ENCODE results near the gene CHD6. TPM values are rescaled to one million over a fixed set of nuclear protein-coding genes. Genes with fewer than 3 reads are reported as not detected.

Gene CHD6
- polyA plus RNA-seq, 3 donors from 2014 or later, result 35.1 to 57.9 (median 42.0) TPM

GRCh38 chr20:41422953-41423352 is 195.2 kb downstream of the CHD6 start:
- Mint-ChIP-seq H3K36me3 (peaks cover 32 to 72% (median 49%) of the 10 kb centered on the region in 3 donors), H3K27me3 (ENCODE audit: low read depth in 3 of 3) (peaks cover 0 to 2% (median 0%) of the 10 kb centered on the region in 3 donors), H3K9me3 (no peaks in the 10 kb centered on the region), H3K27ac (no peak overlapping the region), H3K4me3 (no peak overlapping the region), H3K4me1 (peaks cover 0 to under 1% of the 10 kb centered on the region in 2 donors)
- no peak for DNase-seq

- Mint-ChIP-seq H3K4me3 (no peak overlapping the region), H3K9me3 (no peaks in the 10 kb centered on the region), H3K27me3 (ENCODE audit: low read depth in 3 of 3) (peaks cover 0 to 2% (median 0%) of the 10 kb centered on the region in 3 donors), H3K4me1 (peaks cover 0 to 8% of the 10 kb centered on the region in 2 donors), H3K36me3 (peaks cover 46 to 79% (median 60%) of the 10 kb centered on the region in 3 donors), H3K27ac (no peak overlapping the region)
- DNase-seq, result no peak
Observed at GRCh38 chr20:41418739-41419293, 199.4 kb downstream of the CHD6 start.

- peaks cover 45 to 77% (median 66%) of the 10 kb centered on the region in 3 donors for H3K36me3 Mint-ChIP-seq
- no peaks in the 10 kb centered on the region for H3K9me3 Mint-ChIP-seq
- peaks cover 0 to 8% of the 10 kb centered on the region in 2 donors for H3K4me1 Mint-ChIP-seq
- H3K27me3 Mint-ChIP-seq (ENCODE audit: low read depth in 3 of 3), result peaks cover 0 to 2% (median 0%) of the 10 kb centered on the region in 3 donors
- H3K4me3 Mint-ChIP-seq, result no peak overlapping the region
- peak overlapping the region in 3 of 6 donors; percentile 1 to 56 (median 1) for H3K27ac Mint-ChIP-seq
- no peak for DNase-seq
Observed at GRCh38 chr20:41418031-41418430, 200.1 kb downstream of the CHD6 start.

- Mint-ChIP-seq H3K9me3 (no peaks in the 10 kb centered on the region), H3K27ac (no peak overlapping the region), H3K27me3 (ENCODE audit: low read depth in 3 of 3) (peaks cover 0 to 8% (median 2%) of the 10 kb centered on the region in 3 donors), H3K4me1 (peaks cover 0 to 8% of the 10 kb centered on the region in 2 donors), H3K4me3 (no peak overlapping the region), H3K36me3 (peaks cover 47 to 73% (median 60%) of the 10 kb centered on the region in 3 donors)
- DNase-seq, result no peak
Observed at GRCh38 chr20:41415191-41415590, 203.0 kb downstream of the CHD6 start.

DNA sequence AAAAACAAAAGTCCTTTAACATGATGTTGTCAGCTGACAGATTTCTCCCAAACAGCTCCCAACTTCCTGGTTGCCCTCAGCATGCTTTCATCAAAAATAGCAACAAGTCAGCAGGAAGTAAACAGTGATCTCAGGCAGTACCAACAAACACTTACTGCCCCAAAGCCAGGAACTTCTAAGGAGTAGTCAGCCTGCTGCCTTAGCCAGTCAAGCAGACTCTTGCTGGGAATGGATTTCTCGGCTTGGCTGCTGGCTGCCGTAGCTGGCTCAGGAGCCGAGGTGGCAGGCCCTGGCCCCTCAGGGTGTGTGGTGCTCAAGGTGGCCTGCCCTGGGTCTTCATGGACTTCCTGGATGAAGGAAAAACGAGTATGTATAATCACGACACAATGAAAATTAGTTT is 205.0 kb downstream of the CHD6 start:
- Mint-ChIP-seq H3K27ac (peak overlapping the region in 1 of 6 donors; percentile 31), H3K36me3 (peaks cover 42 to 71% (median 50%) of the 10 kb centered on the region in 3 donors), H3K4me3 (no peak overlapping the region), H3K4me1 (peaks cover 15 to 23% of the 10 kb centered on the region in 2 donors), H3K27me3 (ENCODE audit: low read depth in 3 of 3) (peaks cover 0 to 8% (median 2%) of the 10 kb centered on the region in 3 donors), H3K9me3 (no peaks in the 10 kb centered on the region)
- DNase-seq, result no peak

- H3K27me3 Mint-ChIP-seq (ENCODE audit: low read depth in 3 of 3), result peaks cover 0 to 8% (median 2%) of the 10 kb centered on the region in 3 donors
- H3K4me3 Mint-ChIP-seq, result no peak overlapping the region
- H3K4me1 Mint-ChIP-seq, result peaks cover 20 to 25% of the 10 kb centered on the region in 2 donors
- DNase-seq, result no peak
- H3K9me3 Mint-ChIP-seq, result no peaks in the 10 kb centered on the region
- H3K27ac Mint-ChIP-seq, result no peak overlapping the region
- peaks cover 40 to 64% (median 44%) of the 10 kb centered on the region in 3 donors for H3K36me3 Mint-ChIP-seq
Observed at GRCh38 chr20:41412324-41413120, 205.7 kb downstream of the CHD6 start.

GRCh38 chr20:41411391-41411847 is 206.8 kb downstream of the CHD6 start:
- Mint-ChIP-seq H3K36me3 (peaks cover 36 to 60% (median 37%) of the 10 kb centered on the region in 3 donors), H3K27me3 (ENCODE audit: low read depth in 3 of 3) (peaks cover 0 to 8% (median 2%) of the 10 kb centered on the region in 3 donors), H3K27ac (peak overlapping the region in 1 of 6 donors; percentile 31), H3K4me1 (peaks cover 30 to 33% of the 10 kb centered on the region in 2 donors), H3K4me3 (no peak overlapping the region), H3K9me3 (no peaks in the 10 kb centered on the region)
- DNase-seq, result no peak

DNA sequence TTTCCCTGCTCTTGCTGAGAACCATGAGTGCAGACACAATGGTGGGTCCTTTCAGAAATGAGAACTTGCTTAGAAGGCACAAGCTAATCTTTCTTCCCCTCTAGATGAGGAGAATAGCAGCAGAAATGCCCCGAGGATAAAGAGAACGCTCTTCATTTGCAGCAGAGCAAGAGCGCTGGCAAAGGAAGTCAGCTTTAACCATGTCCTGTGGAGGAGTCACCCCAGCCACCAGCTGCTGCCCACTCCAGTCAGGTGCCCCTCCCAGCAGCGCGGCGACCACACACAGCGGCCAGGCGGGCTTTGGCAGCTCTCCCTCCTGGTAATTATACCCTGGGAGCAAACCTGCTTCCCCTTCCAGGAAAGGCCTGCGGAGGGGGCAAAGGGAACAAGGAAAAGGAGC is 209.2 kb downstream of the CHD6 start:
- H3K27ac Mint-ChIP-seq, result peak overlapping the region; percentile 78 to 91 (median 87)
- H3K27me3 Mint-ChIP-seq (ENCODE audit: low read depth in 3 of 3), result peaks cover 2 to 13% (median 2%) of the 10 kb centered on the region in 3 donors
- peak overlapping the region; percentile 68 to 76 (median 73) for H3K4me3 Mint-ChIP-seq
- H3K36me3 Mint-ChIP-seq, result peaks cover 25 to 52% (median 26%) of the 10 kb centered on the region in 3 donors
- no peaks in the 10 kb centered on the region for H3K9me3 Mint-ChIP-seq
- peaks cover 30 to 33% of the 10 kb centered on the region in 2 donors for H3K4me1 Mint-ChIP-seq
- DNase-seq, result peak in 1 of 3 donors; percentile 4

- H3K4me3 Mint-ChIP-seq, result peak overlapping the region; percentile 69 to 84 (median 75)
- H3K27me3 Mint-ChIP-seq (ENCODE audit: low read depth in 3 of 3), result peaks cover 2 to 13% (median 2%) of the 10 kb centered on the region in 3 donors
- DNase-seq, result peak; percentile 44 to 53 (median 45)
- peaks cover 19 to 49% (median 21%) of the 10 kb centered on the region in 3 donors for H3K36me3 Mint-ChIP-seq
- H3K9me3 Mint-ChIP-seq, result no peaks in the 10 kb centered on the region
- H3K4me1 Mint-ChIP-seq, result peaks cover 30 to 33% of the 10 kb centered on the region in 2 donors
- H3K27ac Mint-ChIP-seq, result peak overlapping the region; percentile 78 to 91 (median 87)
Observed at GRCh38 chr20:41408156-41408794, 209.9 kb downstream of the CHD6 start.

GRCh38 chr20:41407607-41408006 is 210.6 kb downstream of the CHD6 start:
- Mint-ChIP-seq H3K36me3 (peaks cover 18 to 47% (median 21%) of the 10 kb centered on the region in 3 donors), H3K4me3 (peak overlapping the region; percentile 69 to 84 (median 75)), H3K4me1 (peaks cover 30 to 33% of the 10 kb centered on the region in 2 donors), H3K27ac (peak overlapping the region; percentile 78 to 91 (median 82)), H3K9me3 (no peaks in the 10 kb centered on the region), H3K27me3 (ENCODE audit: low read depth in 3 of 3) (peaks cover 2 to 13% (median 2%) of the 10 kb centered on the region in 3 donors)
- peak; percentile 38 to 49 (median 41) for DNase-seq

DNA sequence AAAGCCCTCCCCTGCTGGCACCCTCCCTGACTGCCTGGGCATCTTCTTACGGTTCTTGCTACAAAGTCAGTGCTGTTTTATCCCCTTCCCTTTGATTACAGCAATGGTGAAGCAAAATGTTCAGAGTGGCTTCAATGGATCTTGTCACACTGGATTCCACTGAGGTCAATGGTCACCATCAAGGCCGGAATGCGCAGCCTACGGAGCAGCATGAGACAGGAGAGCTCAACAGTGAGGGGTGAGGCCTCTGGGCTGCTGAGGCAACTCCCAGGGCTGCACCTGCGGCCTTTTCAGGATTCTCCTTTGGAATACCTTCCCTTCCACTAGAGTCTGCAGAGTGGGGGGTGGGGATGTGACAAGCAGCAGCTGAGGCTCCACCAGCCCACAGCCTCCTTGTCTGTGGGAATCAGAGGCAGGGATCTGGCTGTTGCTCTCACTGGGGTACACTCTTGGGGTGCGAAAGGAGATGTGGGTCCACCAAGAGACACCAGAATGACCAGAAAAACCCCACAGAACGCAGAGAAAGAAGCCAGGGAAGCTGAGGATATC is 211.2 kb downstream of the CHD6 start:
- peak overlapping the region in 4 of 6 donors; percentile 66 to 89 (median 80) for H3K27ac Mint-ChIP-seq
- DNase-seq, result no peak
- peaks cover 2 to 11% (median 2%) of the 10 kb centered on the region in 3 donors for H3K27me3 Mint-ChIP-seq (ENCODE audit: low read depth in 3 of 3)
- H3K36me3 Mint-ChIP-seq, result peaks cover 11 to 46% (median 18%) of the 10 kb centered on the region in 3 donors
- peaks cover 30 to 33% of the 10 kb centered on the region in 2 donors for H3K4me1 Mint-ChIP-seq
- no peaks in the 10 kb centered on the region for H3K9me3 Mint-ChIP-seq
- peak overlapping the region; percentile 69 to 84 (median 75) for H3K4me3 Mint-ChIP-seq

DNA sequence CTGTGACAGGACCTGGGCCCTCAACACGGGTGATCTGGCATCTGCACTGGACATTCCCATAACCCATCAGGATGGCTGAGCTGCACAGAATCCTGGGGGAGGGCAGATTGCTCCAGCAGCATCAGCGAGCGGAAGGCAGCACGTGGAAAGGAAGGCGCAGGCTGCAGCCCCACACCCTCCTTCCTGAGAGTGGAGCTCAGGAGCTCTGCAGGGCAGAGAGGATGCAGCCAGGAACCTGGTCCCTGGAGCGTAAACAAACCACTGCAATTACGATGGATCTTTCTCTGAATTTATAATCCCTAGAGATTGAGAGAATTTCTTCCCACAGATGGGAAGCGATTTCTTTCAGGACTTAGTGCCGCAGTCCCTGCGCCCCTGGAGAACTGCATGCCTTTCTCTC is 211.8 kb downstream of the CHD6 start:
- H3K36me3 Mint-ChIP-seq, result peaks cover 11 to 39% (median 16%) of the 10 kb centered on the region in 3 donors
- H3K27ac Mint-ChIP-seq, result peak overlapping the region in 1 of 6 donors; percentile 78
- no peak overlapping the region for H3K4me3 Mint-ChIP-seq

GRCh38 chr20:41405436-41405835 is 212.7 kb downstream of the CHD6 start:
- Mint-ChIP-seq H3K9me3 (no peaks in the 10 kb centered on the region), H3K27me3 (ENCODE audit: low read depth in 3 of 3) (peaks cover 0 to 7% (median 2%) of the 10 kb centered on the region in 3 donors), H3K4me1 (peaks cover 30 to 33% of the 10 kb centered on the region in 2 donors), H3K27ac (no peak overlapping the region), H3K4me3 (no peak overlapping the region), H3K36me3 (peaks cover 7 to 35% (median 16%) of the 10 kb centered on the region in 3 donors)
- DNase-seq, result no peak

More for the DNA sequence above, 211.8 kb downstream of the CHD6 start:
- peaks cover 2 to 10% (median 2%) of the 10 kb centered on the region in 3 donors for H3K27me3 Mint-ChIP-seq (ENCODE audit: low read depth in 3 of 3)
- H3K9me3 Mint-ChIP-seq, result no peaks in the 10 kb centered on the region
- H3K4me1 Mint-ChIP-seq, result peaks cover 30 to 33% of the 10 kb centered on the region in 2 donors
- DNase-seq, result no peak

Data from immature natural killer cell (primary cell).